ENCODE results near the gene TNFRSF4.

The TNFRSF4 gene

GRCh38 chr1:1217621-1218523 lies 3.9 kb upstream of the TNFRSF4 start:
- no peak for DNase-seq (ENCODE audit: low read depth in 2 of 2)

DNA sequence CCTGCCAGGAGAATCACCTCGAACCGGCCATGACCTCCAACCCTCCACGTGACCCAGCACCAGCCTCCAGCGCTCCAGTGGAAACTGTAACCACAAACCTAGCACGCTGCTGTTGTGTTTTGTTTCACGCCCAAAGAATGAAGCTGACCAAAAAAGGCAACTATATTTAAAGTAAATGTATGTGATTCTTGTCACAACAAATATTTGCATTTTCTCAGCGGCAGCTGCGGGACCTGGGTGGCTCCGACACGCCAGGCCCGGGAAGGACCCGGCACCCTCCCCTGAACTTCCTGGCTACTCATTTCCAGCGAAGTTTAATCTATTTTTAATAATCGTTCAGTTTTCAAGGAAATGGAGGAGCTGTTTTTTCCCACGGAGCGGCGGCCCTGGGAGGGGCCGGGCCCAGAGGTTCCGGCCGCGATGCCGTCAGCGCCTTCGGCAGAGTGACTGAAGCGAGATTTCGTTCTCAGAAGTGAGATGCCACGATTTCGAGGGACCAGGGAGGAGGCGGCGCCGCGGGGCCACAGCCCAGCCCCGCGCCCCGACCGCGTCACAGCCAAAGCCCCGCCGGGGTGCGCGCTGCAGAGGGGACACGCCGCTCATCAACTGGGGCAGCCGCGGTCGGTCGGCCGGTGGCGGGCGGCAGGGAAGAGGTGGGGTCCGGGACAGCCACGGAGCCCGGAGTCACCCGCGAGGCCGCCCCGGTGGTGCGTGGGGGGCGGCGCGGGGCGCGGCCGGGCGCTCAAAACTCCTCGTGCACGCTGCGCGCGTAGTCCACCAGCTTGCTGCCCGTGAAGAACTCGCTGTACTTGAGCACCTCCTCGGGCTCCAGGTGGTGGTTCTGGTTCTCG lies 3.0 kb upstream of the TNFRSF4 start:
- DNase-seq (ENCODE audit: low read depth in 2 of 2) = no peak

- no peak for DNase-seq (ENCODE audit: low read depth in 2 of 2)
Observed at GRCh38 chr1:1215881-1216605, 2.1 kb upstream of the TNFRSF4 start.

GRCh38 chr1:1215080-1215676 lies 1.2 kb upstream of the TNFRSF4 start:
- no peak for DNase-seq (ENCODE audit: low read depth in 2 of 2)

GRCh38 chr1:1212780-1213344 lies 1.1 kb downstream of the TNFRSF4 start:
- DNase-seq (ENCODE audit: low read depth in 2 of 2) = no peak

DNA sequence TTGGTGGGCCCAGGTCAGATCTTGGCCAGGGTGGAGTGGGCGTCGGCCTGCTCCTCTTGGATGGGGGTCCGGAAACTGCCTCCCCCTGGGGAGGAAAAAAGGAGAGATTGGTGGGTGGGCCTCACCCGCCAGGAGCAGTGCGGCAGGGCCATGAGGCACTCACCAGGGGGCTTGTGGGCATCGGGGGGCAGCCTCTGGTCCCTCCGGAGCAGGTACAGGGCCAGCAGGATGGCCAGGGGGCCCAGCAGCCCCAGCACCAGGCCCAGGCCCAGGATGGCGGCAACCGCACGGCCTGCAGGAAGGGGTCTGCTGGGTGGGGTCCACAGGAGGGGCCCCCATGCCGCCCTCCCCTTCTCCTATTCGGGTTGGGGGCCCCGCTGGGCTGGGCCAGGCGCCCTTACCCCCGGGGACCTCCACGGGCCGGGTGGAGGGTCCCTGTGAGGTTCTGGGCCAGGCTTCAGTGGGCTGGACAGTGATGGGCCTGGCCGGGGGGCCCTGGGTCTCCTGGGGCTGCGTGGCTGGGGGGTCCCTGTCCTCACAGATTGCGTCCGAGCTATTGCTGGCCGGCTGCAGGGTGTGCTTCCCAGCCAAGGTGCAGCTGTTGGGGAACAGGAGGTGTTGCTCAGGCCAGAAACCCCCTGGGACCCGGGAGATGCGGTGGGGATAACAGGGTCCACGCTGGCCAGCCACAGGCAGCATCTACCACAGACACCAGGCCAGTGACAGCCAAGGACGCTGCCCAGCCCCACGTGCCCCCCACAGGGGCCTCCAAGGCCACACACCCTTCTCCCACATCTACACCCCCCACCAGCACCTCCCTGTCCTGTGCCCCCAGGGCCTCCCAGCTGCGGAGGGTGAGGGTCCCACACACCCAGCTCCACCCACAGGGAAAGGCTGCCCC lies 2.2 kb downstream of the TNFRSF4 start:
- no peak for DNase-seq (ENCODE audit: low read depth in 2 of 2)

GRCh38 chr1:1210726-1211540 lies 3.0 kb downstream of the TNFRSF4 start:
- no peak for DNase-seq (ENCODE audit: low read depth in 2 of 2)

DNA sequence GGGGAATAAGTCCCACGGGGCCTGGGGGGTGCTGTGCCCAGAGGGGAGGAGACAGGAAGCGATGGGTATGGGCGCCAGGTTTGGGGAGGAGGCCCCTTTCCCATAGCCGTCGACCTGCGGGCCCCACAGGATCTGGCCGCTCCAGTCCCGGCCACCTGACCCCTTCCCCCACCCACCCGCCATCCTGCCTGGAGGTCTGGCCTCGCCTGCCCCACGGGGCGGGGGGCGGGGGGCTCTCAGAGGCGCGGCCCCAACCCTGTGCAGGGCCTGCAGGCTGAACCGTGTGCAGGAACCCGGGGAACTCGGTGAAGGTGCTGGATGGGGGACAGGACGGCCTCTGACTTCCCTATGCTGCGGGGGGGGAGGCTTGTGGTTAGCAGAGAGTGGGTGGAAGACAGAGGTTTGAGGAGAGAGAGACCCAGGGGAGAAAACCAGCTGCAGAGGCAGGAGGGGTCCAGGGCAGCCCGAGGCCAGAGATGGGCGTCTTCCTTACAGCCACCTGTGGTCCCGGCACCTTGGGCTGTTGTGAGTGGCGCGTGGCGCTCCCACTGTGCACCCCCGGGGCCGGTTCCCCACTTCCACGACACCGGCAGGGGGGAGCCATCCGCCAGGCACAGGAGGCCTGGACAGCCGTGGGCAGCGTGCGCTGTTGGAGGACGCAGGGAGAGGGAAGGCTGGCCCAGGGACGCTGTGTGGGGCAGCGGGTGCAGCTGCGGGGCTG lies 5.1 kb downstream of the TNFRSF4 start:
- no peak for DNase-seq (ENCODE audit: low read depth in 2 of 2)

DNA sequence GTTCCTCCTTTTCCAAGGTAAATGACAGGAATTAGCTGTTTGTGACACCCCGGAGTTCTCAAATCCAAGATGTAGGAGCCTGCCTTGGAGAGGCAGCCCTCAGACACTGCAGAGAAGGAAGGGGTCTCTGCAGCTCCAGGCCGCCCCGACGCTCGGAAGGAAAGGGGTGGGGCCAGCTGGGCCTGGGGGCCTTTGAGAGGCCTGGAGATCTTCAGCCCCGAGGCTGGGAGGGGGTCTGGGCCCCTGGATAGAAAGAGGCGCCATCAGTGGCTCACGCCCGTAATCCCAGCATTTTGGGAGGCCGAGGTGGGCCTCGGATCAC lies 6.4 kb downstream of the TNFRSF4 start:
- DNase-seq (ENCODE audit: low read depth in 2 of 2) = no peak

GRCh38 chr1:1206966-1207531 lies 6.9 kb downstream of the TNFRSF4 start:
- DNase-seq (ENCODE audit: low read depth in 2 of 2) = no peak

DNA sequence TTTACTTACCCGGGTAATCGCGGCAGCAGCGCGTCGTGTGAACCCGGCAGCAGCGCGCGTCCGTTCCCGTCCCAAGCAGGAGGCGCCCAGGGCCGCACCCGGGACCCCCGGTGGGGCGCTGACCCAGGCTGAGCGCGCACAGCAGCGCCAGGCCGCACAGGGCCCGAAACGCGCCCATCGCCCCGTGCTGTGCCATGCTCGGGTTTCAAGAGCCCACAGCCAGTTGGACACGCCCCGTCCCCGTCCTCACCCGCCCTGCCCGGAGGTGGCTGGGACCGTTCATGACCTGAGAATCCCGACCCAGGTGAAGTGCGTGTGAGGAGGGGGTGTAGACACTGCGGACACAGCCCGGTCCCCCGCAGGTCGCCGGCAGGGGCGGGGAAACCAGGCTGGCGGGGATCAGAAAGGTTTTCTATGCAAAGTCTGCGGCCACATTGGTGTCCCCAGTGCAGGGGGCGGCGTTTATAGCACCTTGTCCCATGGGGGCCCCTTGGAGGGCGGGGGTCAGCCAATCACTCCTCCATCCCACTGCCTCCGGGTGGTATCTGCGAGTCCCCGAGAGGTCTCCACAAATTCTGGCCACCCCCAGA lies 7.5 kb downstream of the TNFRSF4 start, which contains the start of gene TNFRSF18:
Gene TNFRSF18 (minus strand): TSS at position 217 of the 590 bp plus-strand sequence. CDS start 21 bp downstream, at position 196.
- DNase-seq (ENCODE audit: low read depth in 2 of 2) = no peak

DNA sequence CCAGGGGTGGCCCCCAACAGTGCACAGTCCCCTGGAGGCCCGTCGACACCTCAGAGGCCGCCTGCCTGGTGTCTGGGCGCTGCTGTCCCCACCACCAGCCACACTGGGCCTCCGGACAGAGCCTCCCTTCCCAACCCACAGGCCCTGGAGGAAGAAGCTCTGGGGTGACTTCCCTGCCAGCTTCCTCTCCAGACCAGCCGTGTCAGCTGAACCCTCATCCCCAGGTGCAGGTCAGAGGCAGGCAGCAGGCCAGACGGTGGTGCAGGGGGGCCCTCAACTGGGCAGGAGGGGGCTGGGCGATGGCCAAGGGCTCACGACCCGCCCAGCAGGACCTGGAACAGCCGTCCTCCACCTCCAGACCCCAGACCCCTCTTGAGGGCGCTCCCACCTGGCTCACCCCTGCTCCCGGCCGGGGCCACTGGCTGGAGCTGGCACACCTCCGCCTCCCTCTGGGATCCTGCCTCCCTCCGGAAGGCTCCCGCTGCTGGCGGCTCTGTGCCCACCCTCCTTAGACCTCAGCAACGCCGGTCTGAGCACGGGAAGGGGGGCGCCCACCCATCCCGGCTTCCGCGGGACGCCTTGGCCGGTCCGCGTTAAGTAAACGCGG lies 8.1 kb downstream of the TNFRSF4 start:
- DNase-seq (ENCODE audit: low read depth in 2 of 2) = no peak

- DNase-seq (ENCODE audit: low read depth in 2 of 2) = no peak
Observed at GRCh38 chr1:1204998-1205768, 8.8 kb downstream of the TNFRSF4 start.

- no peak for DNase-seq (ENCODE audit: low read depth in 2 of 2)
Observed at GRCh38 chr1:1204425-1204920, 9.5 kb downstream of the TNFRSF4 start.

DNA sequence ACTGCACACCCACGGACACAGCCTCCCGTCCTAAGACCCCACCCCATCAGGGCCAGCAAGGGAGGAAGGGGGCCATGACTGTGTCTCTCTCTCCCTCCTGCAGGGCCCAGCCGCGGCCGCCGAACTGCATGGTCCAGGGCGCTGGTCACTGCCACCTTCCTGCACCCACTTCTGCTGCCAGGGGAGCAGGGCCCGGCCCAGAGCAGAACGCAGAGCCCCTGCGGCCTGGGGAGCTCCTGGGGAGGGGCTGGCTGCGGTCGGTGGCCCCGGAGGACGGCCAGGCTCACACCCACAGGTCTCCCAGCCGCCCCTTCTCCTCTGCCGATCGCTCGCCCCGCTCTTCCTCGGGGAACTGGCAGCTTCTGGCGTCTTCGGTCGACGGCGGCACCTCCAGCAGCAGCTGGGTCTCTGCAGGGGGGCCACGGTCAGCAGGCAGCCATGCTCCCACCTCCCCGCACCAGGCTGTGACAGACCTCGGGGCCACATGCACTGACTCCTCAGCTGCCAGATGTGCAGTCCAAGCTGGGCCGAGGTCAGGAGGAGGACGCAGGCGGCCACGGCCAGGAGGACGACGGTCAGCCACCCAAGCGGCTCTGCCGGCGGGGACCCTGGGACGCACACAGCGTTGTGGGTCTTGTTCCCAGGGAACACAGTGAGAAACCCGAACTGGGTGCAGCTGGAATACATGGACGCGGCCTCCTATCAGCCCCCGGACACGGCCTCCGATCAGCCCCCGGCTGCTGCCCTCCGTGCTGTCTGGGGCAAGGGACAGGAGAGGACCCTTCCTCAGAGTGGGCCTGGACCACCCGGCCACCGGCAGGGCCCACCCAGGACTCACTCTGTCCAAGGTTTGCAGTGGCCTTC lies 10.2 kb downstream of the TNFRSF4 start:
- no peak for DNase-seq (ENCODE audit: low read depth in 2 of 2)
